Upper lobe of left lung (tissue), 6 donors: ENCODE results near the gene RASEF. TPM values are rescaled to one million over a fixed set of nuclear protein-coding genes. Genes with fewer than 3 reads are reported as not detected.
"Not testable (repeated sequence)": the region's sequence is repeated elsewhere in the genome, so short reads cannot be mapped to it uniquely, and the experiment has no call there.

Experiments
- ATAC-seq, 2 donors: fragments of 200-7000 bp; cut with Tn5 transposase; one replicate each; pipeline ENCODE4 v1.9.1; 2022; ENCODE audit warnings: mild to moderate bottlenecking in 2 of 2, moderate library complexity in 2 of 2; ENCODE audit not compliant: low FRiP score in 2 of 2
- DNase-seq, 2 donors: peaks; one replicate each; pipeline ENCODE4 v3.0.0-alpha.2; 2019 to 2020
- H3K27ac ChIP-seq, 4 donors: fragments of 200-600 bp; sonication (generic); one replicate each; pipeline ENCODE4 v1.5.1; 2016 to 2019
- H3K27me3 ChIP-seq, 4 donors: fragments of 200-600 bp; sonication (generic); one replicate each; pipeline ENCODE4 v1.5.1; 2017 to 2019
- H3K36me3 ChIP-seq, 4 donors: fragments of 200-600 bp; sonication (generic); one replicate each; pipeline ENCODE4 v1.5.1; 2016 to 2019
- H3K4me1 ChIP-seq, 4 donors: fragments of 200-600 bp; sonication (generic); one replicate each; pipeline ENCODE4 v1.5.1; 2018 to 2019
- H3K4me3 ChIP-seq, 4 donors: fragments of 200-600 bp; sonication (generic); one replicate each; pipeline ENCODE4 v1.5.1; 2017 to 2019; ENCODE audit warnings: mild to moderate bottlenecking in 2 of 4, moderate library complexity in 1 of 4
- H3K9me3 ChIP-seq, 4 donors: fragments of 200-600 bp; sonication (generic); one replicate each; pipeline ENCODE4 v1.5.1; 2018 to 2019
- EP300 ChIP-seq, 4 donors: sonication (generic); formaldehyde crosslinking; IDR thresholded peaks; one replicate each; pipeline ENCODE4 v1.5.1; 2017; ENCODE audit warnings: antibody characterized with exemption in 4 of 4, control low read depth in 2 of 4
- POLR2A ChIP-seq, 4 donors: fragments of 450-650 bp; IDR thresholded peaks; one replicate each; pipeline ENCODE4 v1.5.1; 2016 to 2017; ENCODE audit warnings: antibody characterized with exemption in 4 of 4, mild to moderate bottlenecking in 2 of 4
- POLR2AphosphoS5 ChIP-seq, 2 donors: sonication (generic); formaldehyde crosslinking; IDR thresholded peaks; one replicate each; pipeline ENCODE4 v1.5.1; 2017; ENCODE audit warnings: antibody characterized with exemption in 2 of 2
- WGBS, 2 donors: methylation state at CpG; one replicate each; pipeline ENCODE4 v1.1.5; 2017 to 2018; 5-methylcytosine and 5-hydroxymethylcytosine counted together
- total RNA-seq, 6 donors: library from RNA; depleted of rRNA in 4 of 6; stranded (reverse); fragments of >200 nt in 4 of 6; gene quantifications; one replicate each; pipeline versions ENCODE4 v1.1.0 to v1.2.1, GENCODE V29; 2016 to 2021
- TF ChIP-seq, protein P1 (sequence below), 6 experiments: fragments of 450-650 bp in 4 of 6; fragments of 200-600 bp in 2 of 6; sonication (generic) in 2 of 6; IDR thresholded peaks; one replicate each; pipeline ENCODE4 v1.5.1; 2016 to 2019; ENCODE audit warnings: antibody characterized with exemption in 6 of 6
- donor health status: DM: no; HTN: no; CAD: no; lungs with moderate emphysema.
- donor health status: DM: no; HTN: yes; CAD: no; lungs with severe emphysema.

The RASEF gene
- total RNA-seq, 6 donors from 2014 or later, result 14.5 to 90.0 (median 18.0) TPM

GRCh38 chr9:83106772-83107171 is 43.8 kb upstream of the RASEF start:
- ATAC-seq (no peak), DNase-seq (no peak)
- H3K27ac ChIP-seq, result no peak overlapping the region
- TF ChIP-seq POLR2A (IDR thresholded peaks at IDR 0.05) (no peak), POLR2AphosphoS5 (IDR thresholded peaks at IDR 0.05) (no peak), EP300 (IDR thresholded peaks at IDR 0.05) (no peak)
- TF ChIP-seq, protein P1, sequence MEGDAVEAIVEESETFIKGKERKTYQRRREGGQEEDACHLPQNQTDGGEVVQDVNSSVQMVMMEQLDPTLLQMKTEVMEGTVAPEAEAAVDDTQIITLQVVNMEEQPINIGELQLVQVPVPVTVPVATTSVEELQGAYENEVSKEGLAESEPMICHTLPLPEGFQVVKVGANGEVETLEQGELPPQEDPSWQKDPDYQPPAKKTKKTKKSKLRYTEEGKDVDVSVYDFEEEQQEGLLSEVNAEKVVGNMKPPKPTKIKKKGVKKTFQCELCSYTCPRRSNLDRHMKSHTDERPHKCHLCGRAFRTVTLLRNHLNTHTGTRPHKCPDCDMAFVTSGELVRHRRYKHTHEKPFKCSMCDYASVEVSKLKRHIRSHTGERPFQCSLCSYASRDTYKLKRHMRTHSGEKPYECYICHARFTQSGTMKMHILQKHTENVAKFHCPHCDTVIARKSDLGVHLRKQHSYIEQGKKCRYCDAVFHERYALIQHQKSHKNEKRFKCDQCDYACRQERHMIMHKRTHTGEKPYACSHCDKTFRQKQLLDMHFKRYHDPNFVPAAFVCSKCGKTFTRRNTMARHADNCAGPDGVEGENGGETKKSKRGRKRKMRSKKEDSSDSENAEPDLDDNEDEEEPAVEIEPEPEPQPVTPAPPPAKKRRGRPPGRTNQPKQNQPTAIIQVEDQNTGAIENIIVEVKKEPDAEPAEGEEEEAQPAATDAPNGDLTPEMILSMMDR (IDR thresholded peaks at IDR 0.05), result no peak
- no peaks in the 10 kb centered on the region for H3K4me1 ChIP-seq
- H3K27me3 ChIP-seq, result no peaks in the 10 kb centered on the region
- WGBS, 2 donors, result 79 to 84% methylated on average over 2 of the region's 2 CpGs
- no peaks in the 10 kb centered on the region for H3K9me3 ChIP-seq
- H3K4me3 ChIP-seq, result no peak overlapping the region
- no peaks in the 10 kb centered on the region for H3K36me3 ChIP-seq

GRCh38 chr9:83106263-83106662 is 43.3 kb upstream of the RASEF start:
- DNase-seq (no peak), ATAC-seq (no peak)
- no peak overlapping the region for H3K27ac ChIP-seq
- H3K4me1 ChIP-seq, result no peaks in the 10 kb centered on the region
- no peaks in the 10 kb centered on the region for H3K27me3 ChIP-seq
- H3K9me3 ChIP-seq, result no peaks in the 10 kb centered on the region
- no peak overlapping the region for H3K4me3 ChIP-seq
- WGBS, 2 donors, result 70 to 88% methylated on average over 1 of the region's 1 CpG
- TF ChIP-seq, protein P1 (IDR thresholded peaks at IDR 0.05), result no peak
- TF ChIP-seq EP300 (IDR thresholded peaks at IDR 0.05), result no peak
- no peak for TF ChIP-seq POLR2A (IDR thresholded peaks at IDR 0.05)
- TF ChIP-seq POLR2AphosphoS5 (IDR thresholded peaks at IDR 0.05), result no peak
- no peaks in the 10 kb centered on the region for H3K36me3 ChIP-seq

GRCh38 chr9:83097633-83098032 is 34.7 kb upstream of the RASEF start:
- H3K4me3 ChIP-seq, result no peak overlapping the region
- no peaks in the 10 kb centered on the region for H3K9me3 ChIP-seq
- H3K27me3 ChIP-seq, result no peaks in the 10 kb centered on the region
- DNase-seq, result no peak
- no peaks in the 10 kb centered on the region for H3K4me1 ChIP-seq
- no peak overlapping the region for H3K27ac ChIP-seq
- ATAC-seq, result no peak
- TF ChIP-seq POLR2AphosphoS5 (IDR thresholded peaks at IDR 0.05) (no peak), EP300 (IDR thresholded peaks at IDR 0.05) (no peak), POLR2A (IDR thresholded peaks at IDR 0.05) (no peak)
- no peaks in the 10 kb centered on the region for H3K36me3 ChIP-seq
- 97 to 99% methylated on average over 4 of the region's 4 CpGs for WGBS, 2 donors

GRCh38 chr9:83093311-83093710 is 30.4 kb upstream of the RASEF start:
- not testable (repeated sequence) for H3K27ac ChIP-seq, H3K27me3 ChIP-seq, H3K9me3 ChIP-seq, ATAC-seq, H3K36me3 ChIP-seq, H3K4me1 ChIP-seq, H3K4me3 ChIP-seq
- DNase-seq, result peak in 1 of 2 donors; percentile 68
- 97 to 100% methylated on average over 1 to 5 of the region's 24 CpGs for WGBS, 2 donors

- Histone ChIP-seq H3K27me3 (no peaks in the 10 kb centered on the region), H3K27ac (no peak overlapping the region), H3K36me3 (no peaks in the 10 kb centered on the region), H3K9me3 (no peaks in the 10 kb centered on the region), H3K4me3 (no peak overlapping the region), H3K4me1 (no peaks in the 10 kb centered on the region)
- ATAC-seq (no peak), DNase-seq (no peak)
- WGBS, 2 donors, result 59 to 64% methylated on average over 6 of the region's 6 CpGs
- TF ChIP-seq, protein P1 (IDR thresholded peaks at IDR 0.05), result no peak
- TF ChIP-seq POLR2A (IDR thresholded peaks at IDR 0.05) (no peak), POLR2AphosphoS5 (IDR thresholded peaks at IDR 0.05) (no peak), EP300 (IDR thresholded peaks at IDR 0.05) (no peak)
These were observed 18.9 kb upstream of the RASEF start for GRCh38 chr9:83081846-83082245.

GRCh38 chr9:83081010-83081409 is 18.1 kb upstream of the RASEF start:
- H3K36me3 ChIP-seq, result no peaks in the 10 kb centered on the region
- no peak overlapping the region for H3K27ac ChIP-seq
- no peak overlapping the region for H3K4me3 ChIP-seq
- TF ChIP-seq POLR2AphosphoS5 (IDR thresholded peaks at IDR 0.05) (no peak), EP300 (IDR thresholded peaks at IDR 0.05) (no peak)
- TF ChIP-seq, protein P1 (IDR thresholded peaks at IDR 0.05), result no peak
- DNase-seq (no peak), ATAC-seq (no peak)
- H3K4me1 ChIP-seq, result no peaks in the 10 kb centered on the region
- no peaks in the 10 kb centered on the region for H3K27me3 ChIP-seq
- H3K9me3 ChIP-seq, result no peaks in the 10 kb centered on the region
- 76 to 82% methylated on average over 3 of the region's 3 CpGs for WGBS, 2 donors

GRCh38 chr9:83075932-83076331 is 13.0 kb upstream of the RASEF start:
- H3K36me3 ChIP-seq, H3K27me3 ChIP-seq, H3K27ac ChIP-seq, H3K9me3 ChIP-seq, ATAC-seq, H3K4me1 ChIP-seq, H3K4me3 ChIP-seq, DNase-seq: not testable (repeated sequence)
- 83 to 89% methylated on average over 7 of the region's 7 CpGs for WGBS, 2 donors

DNA sequence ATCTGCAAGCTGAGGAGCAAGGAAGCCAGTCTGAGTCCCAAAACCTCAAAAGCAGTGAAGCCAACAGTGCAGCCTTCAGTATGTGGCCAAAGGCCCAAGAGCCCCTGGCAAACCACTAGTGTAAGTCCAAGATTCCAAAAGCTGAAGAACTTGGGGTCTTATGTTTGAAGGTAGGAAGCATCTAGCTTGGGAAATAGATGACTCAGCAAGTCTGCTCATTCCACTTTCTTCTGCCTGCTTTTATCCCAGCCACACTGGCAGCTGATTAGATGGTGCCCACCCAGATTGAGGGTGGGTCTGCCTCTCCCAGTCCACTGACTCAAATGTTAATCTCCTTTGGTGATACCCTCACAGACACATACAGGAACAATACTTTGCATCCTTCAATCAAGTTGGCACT is 9.6 kb upstream of the RASEF start:
- not testable (repeated sequence) for H3K4me1 ChIP-seq, ATAC-seq, H3K9me3 ChIP-seq, H3K27ac ChIP-seq, H3K36me3 ChIP-seq, H3K27me3 ChIP-seq, H3K4me3 ChIP-seq, DNase-seq
